Prostate gland (tissue), 2 donors: ENCODE measurements around the gene ITGB7.

Experiments used
- CTCF ChIP-seq, 4 experiments: fragments of 200-600 bp in 2 of 4; fragments of 450-650 bp in 2 of 4; sonication (generic) in 2 of 4; IDR thresholded peaks; 1 replicate in 3 of 4; 2 replicates in 1 of 4; pipeline ENCODE4 v1.5.1; 2016 to 2019; ENCODE audit warnings: antibody characterized with exemption in 4 of 4, mild to moderate bottlenecking in 2 of 4, moderate library complexity in 2 of 4
- POLR2A ChIP-seq: fragments of 450-650 bp; IDR thresholded peaks from one replicate; pipeline ENCODE4 v1.6.1; 2016; ENCODE audit warnings: antibody characterized with exemption, mild to moderate bottlenecking

- TF ChIP-seq POLR2A, result no peak
- TF ChIP-seq CTCF (IDR thresholded peaks at IDR 0.05), result no peak
Measured at GRCh38 chr12:53244337-53244736, 37.3 kb upstream of the ITGB7 start.
